Activated T-helper 1 cell treated with anti-CD3 and anti-CD28 coated beads, Interleukin-2, amount 50 U/mL, for 16 hours (primary cell): ENCODE results near the gene IGFBPL1.
"Not testable (repeated sequence)": the region's sequence is repeated elsewhere in the genome, so short reads cannot be mapped to it uniquely, and the experiment has no call there.

Source experiments
- DNase-seq, 2 donors: peaks; one replicate each; pipeline ENCODE4 v3.0.0-alpha.2; 2020; ENCODE audit warnings: low read depth in 1 of 2, low spot score in 1 of 2

The IGFBPL1 gene

GRCh38 chr9:38380230-38380871 is 43.9 kb downstream of the IGFBPL1 start:
- no peak for DNase-seq

GRCh38 chr9:38377336-38378083 is 46.7 kb downstream of the IGFBPL1 start:
- DNase-seq = not testable (repeated sequence)

- DNase-seq = no peak
Observed at GRCh38 chr9:38376021-38376670, 48.1 kb downstream of the IGFBPL1 start.

GRCh38 chr9:38375572-38375963 is 48.7 kb downstream of the IGFBPL1 start:
- no peak for DNase-seq

- DNase-seq = no peak
Observed at GRCh38 chr9:38374847-38375571, 49.2 kb downstream of the IGFBPL1 start.

- DNase-seq = no peak
Observed at GRCh38 chr9:38373679-38374078, 50.6 kb downstream of the IGFBPL1 start.

- no peak for DNase-seq
Observed at GRCh38 chr9:38372762-38373619, 51.3 kb downstream of the IGFBPL1 start.

- no peak for DNase-seq
Observed at GRCh38 chr9:38371495-38371894, 52.8 kb downstream of the IGFBPL1 start.

- no peak for DNase-seq
Observed at GRCh38 chr9:38370176-38370575, 54.1 kb downstream of the IGFBPL1 start.

- no peak for DNase-seq
Observed at GRCh38 chr9:38368731-38369130, 55.5 kb downstream of the IGFBPL1 start.

GRCh38 chr9:38367898-38368297 is 56.4 kb downstream of the IGFBPL1 start:
- DNase-seq = no peak

- DNase-seq = no peak
Observed at GRCh38 chr9:38363589-38363925, 60.7 kb downstream of the IGFBPL1 start.

GRCh38 chr9:38362852-38363588 is 61.2 kb downstream of the IGFBPL1 start:
- DNase-seq = no peak

- DNase-seq = no peak
Observed at GRCh38 chr9:38361473-38361850, 62.8 kb downstream of the IGFBPL1 start.

GRCh38 chr9:38360839-38361472 is 63.3 kb downstream of the IGFBPL1 start:
- no peak for DNase-seq

GRCh38 chr9:38359689-38360385 is 64.4 kb downstream of the IGFBPL1 start:
- no peak for DNase-seq

- DNase-seq = no peak
Observed at GRCh38 chr9:38359297-38359653, 65.0 kb downstream of the IGFBPL1 start.

GRCh38 chr9:38358390-38359296 is 65.6 kb downstream of the IGFBPL1 start:
- DNase-seq = no peak
